Prostate gland (tissue), 2 donors: Measurements from ENCODE around the gene SMURF2. TPM values are rescaled to one million over a fixed set of nuclear protein-coding genes. Genes with fewer than 3 reads are reported as not detected.

Experiments
- DNase-seq: peaks from one replicate; pipeline ENCODE4 v3.0.0-alpha.2; 2019; ENCODE audit warnings: low spot score
- H3K27ac ChIP-seq, 2 donors: fragments of 200-600 bp; sonication (generic); 2 replicates each; pipeline ENCODE4 v1.5.1; 2017 to 2019
- H3K27me3 ChIP-seq: fragments of 200-600 bp; sonication (generic); replicated peaks from 2 replicates; pipeline ENCODE4 v1.5.1; 2019; ENCODE audit not compliant: insufficient read depth
- H3K36me3 ChIP-seq, 2 donors: fragments of 200-600 bp; sonication (generic); 1 replicate in 1 of 2; 2 replicates in 1 of 2; pipeline versions ENCODE4 v1.5.1 to v1.8.1; 2017 to 2019
- H3K4me1 ChIP-seq: fragments of 200-600 bp; sonication (generic); replicated peaks from 2 replicates; pipeline ENCODE4 v1.5.1; 2019
- H3K4me3 ChIP-seq, 2 donors: fragments of 200-600 bp; sonication (generic); 2 replicates each; pipeline ENCODE4 v1.5.1; 2017 to 2019
- H3K9me3 ChIP-seq: fragments of 200-600 bp; sonication (generic); 2 replicates; pipeline ENCODE4 v1.5.1; 2017
- POLR2A ChIP-seq: fragments of 450-650 bp; IDR thresholded peaks from one replicate; pipeline ENCODE4 v1.6.1; 2016; ENCODE audit warnings: antibody characterized with exemption, mild to moderate bottlenecking
- POLR2AphosphoS5 ChIP-seq: sonication (generic); formaldehyde crosslinking; IDR thresholded peaks from one replicate; pipeline ENCODE4 v1.6.1; 2017; ENCODE audit warnings: antibody characterized with exemption
- WGBS: methylation state at CpG from one replicate; pipeline ENCODE4 v1.1.5; 2018; 5-methylcytosine and 5-hydroxymethylcytosine counted together
- intact Hi-C: fragments of 100-400 bp; cut with DNase I; formaldehyde crosslinking; loops from one replicate; pipeline ENCODE4 v1.14.2; 2022
- total RNA-seq, 2 donors: library from RNA; depleted of rRNA; stranded (reverse); fragments of >200 nt; gene quantifications; one replicate each; pipeline ENCODE4 v1.1.0, GENCODE V29; 2016
- TF ChIP-seq, protein P1 (sequence below), 4 experiments: fragments of 200-600 bp in 2 of 4; fragments of 450-650 bp in 2 of 4; sonication (generic) in 2 of 4; IDR thresholded peaks; 1 replicate in 3 of 4; 2 replicates in 1 of 4; pipeline ENCODE4 v1.5.1; 2016 to 2019; ENCODE audit warnings: antibody characterized with exemption in 4 of 4, mild to moderate bottlenecking in 2 of 4, moderate library complexity in 2 of 4

The SMURF2 gene
- total RNA-seq, 2 donors from 2014 or later = 21.5 to 29.1 TPM

DNA sequence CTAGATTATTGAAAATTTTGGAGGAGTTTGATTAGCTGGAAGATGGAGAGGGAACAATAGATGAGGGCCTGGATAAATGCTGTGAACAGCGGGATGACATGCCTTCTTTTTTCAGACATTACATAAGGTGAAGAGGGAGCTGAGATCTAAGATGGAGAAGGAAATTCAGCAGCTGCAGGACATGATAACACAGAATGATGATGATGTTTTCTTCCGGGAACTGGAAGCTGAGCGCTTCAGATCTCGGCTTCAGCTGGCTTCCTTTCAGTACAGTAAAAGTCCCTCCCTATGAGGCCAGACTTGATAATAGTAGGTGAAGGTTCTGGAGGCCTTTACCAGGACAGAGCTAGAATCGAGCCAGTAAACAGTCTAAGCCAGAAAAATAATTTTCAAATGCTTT lies 124.6 kb downstream of the SMURF2 start:
- TF ChIP-seq POLR2A = no peak
- TF ChIP-seq POLR2AphosphoS5 = no peak
- TF ChIP-seq, protein P1, sequence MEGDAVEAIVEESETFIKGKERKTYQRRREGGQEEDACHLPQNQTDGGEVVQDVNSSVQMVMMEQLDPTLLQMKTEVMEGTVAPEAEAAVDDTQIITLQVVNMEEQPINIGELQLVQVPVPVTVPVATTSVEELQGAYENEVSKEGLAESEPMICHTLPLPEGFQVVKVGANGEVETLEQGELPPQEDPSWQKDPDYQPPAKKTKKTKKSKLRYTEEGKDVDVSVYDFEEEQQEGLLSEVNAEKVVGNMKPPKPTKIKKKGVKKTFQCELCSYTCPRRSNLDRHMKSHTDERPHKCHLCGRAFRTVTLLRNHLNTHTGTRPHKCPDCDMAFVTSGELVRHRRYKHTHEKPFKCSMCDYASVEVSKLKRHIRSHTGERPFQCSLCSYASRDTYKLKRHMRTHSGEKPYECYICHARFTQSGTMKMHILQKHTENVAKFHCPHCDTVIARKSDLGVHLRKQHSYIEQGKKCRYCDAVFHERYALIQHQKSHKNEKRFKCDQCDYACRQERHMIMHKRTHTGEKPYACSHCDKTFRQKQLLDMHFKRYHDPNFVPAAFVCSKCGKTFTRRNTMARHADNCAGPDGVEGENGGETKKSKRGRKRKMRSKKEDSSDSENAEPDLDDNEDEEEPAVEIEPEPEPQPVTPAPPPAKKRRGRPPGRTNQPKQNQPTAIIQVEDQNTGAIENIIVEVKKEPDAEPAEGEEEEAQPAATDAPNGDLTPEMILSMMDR (IDR thresholded peaks at IDR 0.05) = no peak
- Histone ChIP-seq H3K9me3 (no peaks in the 10 kb centered on the region), H3K27ac (peak overlapping the region in 1 of 2 donors; percentile 64), H3K36me3 (no peaks in the 10 kb centered on the region), H3K27me3 (no peaks in the 10 kb centered on the region), H3K4me1 (peaks cover 20% of the 10 kb centered on the region), H3K4me3 (no peak overlapping the region)
- WGBS = 67% methylated on average over 5 of the region's 5 CpGs
- no peak for DNase-seq
- intact Hi-C loops = no loop called here

DNA sequence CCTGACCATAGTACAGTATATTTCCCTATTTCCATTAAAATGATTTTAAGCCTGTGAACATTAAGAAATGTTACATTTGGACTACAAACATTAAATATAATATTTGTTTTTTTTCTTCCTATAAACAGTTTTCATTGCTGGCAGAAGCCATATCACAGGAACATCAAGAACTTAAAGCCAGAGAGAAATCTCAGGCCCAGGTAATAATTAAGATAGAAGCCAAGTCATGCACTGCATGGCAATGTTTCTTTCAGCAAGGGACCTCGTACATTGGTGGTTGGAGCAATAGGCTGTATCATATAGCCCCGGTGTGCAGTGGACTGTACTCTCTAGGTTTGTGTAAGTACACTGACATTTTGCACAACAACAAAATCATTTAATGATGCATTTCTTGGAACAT lies 125.2 kb downstream of the SMURF2 start:
- H3K4me3 ChIP-seq = no peak overlapping the region
- no peaks in the 10 kb centered on the region for H3K9me3 ChIP-seq
- whole genome bisulfite sequencing = 49% methylated on average over 2 of the region's 2 CpGs
- H3K4me1 ChIP-seq = peaks cover 20% of the 10 kb centered on the region
- TF ChIP-seq POLR2AphosphoS5 = peak; percentile 60
- TF ChIP-seq POLR2A = no peak
- TF ChIP-seq, protein P1 (IDR thresholded peaks at IDR 0.05) = no peak
- DNase-seq = peak; percentile 17
- no peaks in the 10 kb centered on the region for H3K36me3 ChIP-seq
- H3K27me3 ChIP-seq = no peaks in the 10 kb centered on the region
- intact Hi-C loops = no loop called here
- peak overlapping the region; percentile 53 to 64 for H3K27ac ChIP-seq

DNA sequence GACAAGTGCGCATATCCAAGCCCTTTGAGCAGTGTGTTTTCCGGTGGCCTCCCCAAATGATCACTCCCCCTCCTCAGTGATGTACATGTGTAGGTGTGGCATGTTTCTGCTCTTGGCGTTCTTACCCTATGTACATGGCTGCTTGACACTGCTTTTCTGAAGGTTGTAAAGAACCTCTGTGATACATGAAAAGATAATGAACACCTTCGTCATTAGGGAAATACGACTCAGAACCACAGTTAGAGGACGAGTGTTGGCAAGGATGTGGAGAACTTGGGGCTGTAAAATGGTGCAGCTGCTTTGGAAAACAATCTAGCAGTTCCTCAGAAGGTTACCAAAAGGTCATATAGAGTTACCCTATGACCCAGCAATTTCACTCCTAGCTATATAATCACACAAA lies 126.8 kb downstream of the SMURF2 start:
- intact Hi-C loops = no loop called here
- Histone ChIP-seq H3K9me3 (no peaks in the 10 kb centered on the region), H3K36me3 (no peaks in the 10 kb centered on the region), H3K27me3 (no peaks in the 10 kb centered on the region), H3K4me3 (no peak overlapping the region), H3K4me1 (peaks cover 17% of the 10 kb centered on the region), H3K27ac (peak overlapping the region in 1 of 2 donors; percentile 64)
- no peak for DNase-seq
- TF ChIP-seq, protein P1 (IDR thresholded peaks at IDR 0.05) = no peak
- no peak for TF ChIP-seq POLR2AphosphoS5
- TF ChIP-seq POLR2A = no peak
- WGBS = 41% methylated on average over 6 of the region's 6 CpGs

DNA sequence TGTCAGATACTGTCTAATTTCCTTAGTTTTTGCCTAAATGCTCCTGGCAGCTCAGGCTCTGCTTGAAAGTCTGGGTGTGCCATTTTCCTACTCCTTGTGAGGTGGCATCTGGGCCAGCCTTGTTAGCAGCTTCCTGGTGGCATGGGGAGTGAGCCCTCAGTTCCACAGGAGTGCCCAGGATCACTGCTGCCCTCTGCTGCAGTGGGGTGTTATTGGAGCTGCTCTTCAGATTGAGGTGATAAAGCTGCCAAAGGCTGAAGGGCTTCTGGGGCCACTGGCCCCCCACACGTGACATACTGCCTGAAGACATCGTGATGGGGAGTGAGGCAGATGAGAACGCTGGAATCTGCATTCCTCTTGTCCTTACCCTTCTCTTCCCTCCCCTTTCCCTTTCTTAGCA lies 127.9 kb downstream of the SMURF2 start:
- Histone ChIP-seq H3K36me3 (peaks cover 5 to 7% of the 10 kb centered on the region in 2 donors), H3K27me3 (no peaks in the 10 kb centered on the region), H3K9me3 (no peaks in the 10 kb centered on the region), H3K4me1 (peaks cover 11% of the 10 kb centered on the region), H3K27ac (no peak overlapping the region), H3K4me3 (no peak overlapping the region)
- 76% methylated on average over 3 of the region's 3 CpGs for WGBS
- no peak for TF ChIP-seq POLR2AphosphoS5
- TF ChIP-seq POLR2A = no peak
- TF ChIP-seq, protein P1 (IDR thresholded peaks at IDR 0.05) = no peak
- DNase-seq = no peak
- intact Hi-C loops = no loop called here

DNA sequence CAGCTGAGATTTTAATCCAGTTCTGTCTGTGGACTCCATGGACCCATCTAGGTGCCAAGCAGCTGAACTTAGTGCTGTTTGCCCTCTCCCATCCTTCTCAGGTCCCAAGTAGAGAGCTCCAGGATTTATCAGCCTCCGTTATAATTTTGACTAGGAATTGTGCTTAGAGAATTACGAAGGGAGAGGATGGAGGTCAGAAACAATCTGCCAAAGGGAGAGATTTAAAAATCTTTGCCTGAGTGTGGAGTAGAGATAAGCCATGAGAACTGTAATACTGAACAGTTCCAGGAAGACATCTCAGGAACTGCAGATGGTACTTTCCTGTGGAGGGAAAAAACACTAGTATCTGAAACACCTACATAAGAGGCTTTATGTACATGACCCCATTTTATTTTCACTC lies 128.3 kb downstream of the SMURF2 start:
- Histone ChIP-seq H3K4me3 (no peak overlapping the region), H3K36me3 (peaks cover 7% of the 10 kb centered on the region in 2 donors), H3K27ac (no peak overlapping the region), H3K9me3 (no peaks in the 10 kb centered on the region), H3K4me1 (peaks cover 11% of the 10 kb centered on the region), H3K27me3 (no peaks in the 10 kb centered on the region)
- intact Hi-C loops = no loop called here
- TF ChIP-seq POLR2A = no peak
- TF ChIP-seq POLR2AphosphoS5 = no peak
- TF ChIP-seq, protein P1 (IDR thresholded peaks at IDR 0.05) = no peak
- DNase-seq = no peak
- 91% methylated on average over 2 of the region's 2 CpGs for WGBS
